Measurements from ENCODE around the gene GOSR2.

- TF ChIP-seq CTCF (conservative IDR thresholded peaks at IDR 0.05; ENCODE audit: low read depth, low read length) (no peak), EZH2 (IDR thresholded peaks at IDR 0.05; ENCODE audit: low read length, unreplicated experiment) (no peak), EZH2phosphoT487 (IDR thresholded peaks at IDR 0.05; ENCODE audit: borderline replicate concordance, low read length) (no peak)
These were observed 24.3 kb downstream of the GOSR2 start for GRCh38 chr17:46947216-46947615.

All from PC-3 (cell line).